H9 (cell line): ENCODE results near the gene STAT3. TPM values are rescaled to one million over a fixed set of nuclear protein-coding genes. Genes with fewer than 3 reads are reported as not detected.
A peak's percentile ranks its signal among the peaks of the same experiment; 100 is the strongest.

Experiments
- DNase-seq: peaks from one replicate; pipeline ENCODE4 v3.0.0-alpha.2; 2017
- H2AFZ ChIP-seq: one replicate; pipeline ENCODE4 v1.6.1; 2013; ENCODE audit warnings: mild to moderate bottlenecking, low read length, control low read depth, moderate library complexity
- H2AK5ac ChIP-seq: 2 replicates; pipeline ENCODE4 v1.6.1; 2013; ENCODE audit warnings: low read length, control low read depth, mixed read lengths; ENCODE audit not compliant: insufficient read length
- H2BK120ac ChIP-seq: one replicate; pipeline ENCODE4 v1.6.1; 2013; ENCODE audit warnings: low read depth, mild to moderate bottlenecking, low read length, control low read depth, inconsistent platforms; ENCODE audit not compliant: poor library complexity, severe bottlenecking
- H2BK12ac ChIP-seq: 2 replicates; pipeline ENCODE4 v1.6.1; 2013; ENCODE audit warnings: low read length, control low read depth, mixed read lengths, low read depth; ENCODE audit not compliant: insufficient read length
- H2BK15ac ChIP-seq: 2 replicates; pipeline ENCODE4 v1.6.1; 2013; ENCODE audit warnings: low read depth, low read length, control low read depth
- H2BK20ac ChIP-seq: one replicate; pipeline ENCODE4 v1.6.1; 2013; ENCODE audit warnings: low read depth, mild to moderate bottlenecking, low read length, control low read depth, inconsistent platforms; ENCODE audit not compliant: poor library complexity, severe bottlenecking
- H2BK5ac ChIP-seq: 2 replicates; pipeline ENCODE4 v1.6.1; 2013; ENCODE audit warnings: low read length, control low read depth, mixed read lengths; ENCODE audit not compliant: insufficient read length
- H3K14ac ChIP-seq: 2 replicates; pipeline ENCODE4 v1.6.1; 2013; ENCODE audit warnings: low read length, control low read depth; ENCODE audit not compliant: insufficient read depth
- H3K18ac ChIP-seq: 2 replicates; pipeline ENCODE4 v1.6.1; 2013; ENCODE audit warnings: low read depth, mild to moderate bottlenecking, mixed read lengths, low read length, control low read depth; ENCODE audit not compliant: insufficient read length
- H3K23ac ChIP-seq: 2 replicates; pipeline ENCODE4 v1.6.1; 2013; ENCODE audit warnings: low read length, control low read depth, mixed read lengths, low read depth; ENCODE audit not compliant: insufficient read length
- H3K23me2 ChIP-seq: 2 replicates; pipeline ENCODE4 v1.6.1; 2013; ENCODE audit warnings: low read depth, mild to moderate bottlenecking, mixed read lengths, low read length, control low read depth; ENCODE audit not compliant: insufficient read length, poor library complexity, severe bottlenecking
- H3K27ac ChIP-seq: 2 replicates; pipeline ENCODE4 v1.5.1; 2013; ENCODE audit warnings: low read length, control low read depth, mixed read lengths, low read depth; ENCODE audit not compliant: insufficient read length
- H3K27me3 ChIP-seq: 2 replicates; pipeline ENCODE4 v1.6.1; 2013; ENCODE audit warnings: low read length, control low read depth, inconsistent platforms; ENCODE audit not compliant: insufficient read depth
- H3K4ac ChIP-seq: 2 replicates; pipeline ENCODE4 v1.6.1; 2013; ENCODE audit warnings: low read depth, mild to moderate bottlenecking, control low read depth, inconsistent platforms, low read length, moderate library complexity
- H3K4me1 ChIP-seq: 2 replicates; pipeline ENCODE4 v1.6.1; 2013; ENCODE audit warnings: low read length, control low read depth, inconsistent platforms; ENCODE audit not compliant: insufficient read depth
- H3K4me2 ChIP-seq: 2 replicates; pipeline ENCODE4 v1.6.1; 2013; ENCODE audit warnings: low read length, control low read depth, mixed read lengths; ENCODE audit not compliant: insufficient read length, insufficient read depth
- H3K56ac ChIP-seq: 2 replicates; pipeline ENCODE4 v1.6.1; 2013; ENCODE audit warnings: low read depth, mild to moderate bottlenecking, mixed read lengths, low read length, control low read depth; ENCODE audit not compliant: insufficient read length
- H3K79me1 ChIP-seq: 2 replicates; pipeline ENCODE4 v1.6.1; 2013; ENCODE audit warnings: low read depth, mild to moderate bottlenecking, moderate library complexity, low read length, control low read depth, inconsistent platforms; ENCODE audit not compliant: insufficient read depth, poor library complexity, severe bottlenecking
- H3K79me2 ChIP-seq: 2 replicates; pipeline ENCODE4 v1.6.1; 2013; ENCODE audit warnings: low read length, control low read depth, inconsistent platforms; ENCODE audit not compliant: insufficient read depth
- H3K9ac ChIP-seq: 2 replicates; pipeline ENCODE4 v1.6.1; 2013; ENCODE audit warnings: low read length, control low read depth, mixed read lengths; ENCODE audit not compliant: insufficient read length; ENCODE audit errors: extremely low read depth
- H3K9me3 ChIP-seq: one replicate; pipeline ENCODE4 v1.6.1; 2013; ENCODE audit warnings: low read depth, low read length, inconsistent platforms; ENCODE audit not compliant: control insufficient read depth
- H3T11ph ChIP-seq: one replicate; pipeline ENCODE4 v1.6.1; 2013; ENCODE audit warnings: mild to moderate bottlenecking, low read length, control low read depth, inconsistent platforms
- H4K20me1 ChIP-seq: one replicate; pipeline ENCODE4 v1.6.1; 2013; ENCODE audit not compliant: control insufficient read depth, insufficient read length, insufficient read depth
- H4K5ac ChIP-seq: 2 replicates; pipeline ENCODE4 v1.6.1; 2013; ENCODE audit warnings: low read depth, mild to moderate bottlenecking, mixed read lengths, low read length, control low read depth; ENCODE audit not compliant: insufficient read length
- H4K8ac ChIP-seq: replicated peaks from 2 replicates; pipeline ENCODE4 v1.6.1; 2013; ENCODE audit warnings: low read length, control low read depth, mixed read lengths, low read depth; ENCODE audit not compliant: insufficient read length
- H4K91ac ChIP-seq: 2 replicates; pipeline ENCODE4 v1.6.1; 2013; ENCODE audit warnings: low read depth, mild to moderate bottlenecking, moderate library complexity, mixed read lengths, low read length, control low read depth; ENCODE audit not compliant: insufficient read length
- H3K27ac Mint-ChIP-seq, 3 experiments: 2 replicates in 2 of 3; 3 replicates in 1 of 3; pipeline ENCODE4 v1.8.0; 2020 to 2021; ENCODE audit warnings: mixed read lengths in 3 of 3, mild to moderate bottlenecking in 1 of 3, moderate library complexity in 1 of 3
- H3K27me3 Mint-ChIP-seq: 2 replicates; pipeline ENCODE4 v1.8.0; 2021; ENCODE audit warnings: low read depth, mild to moderate bottlenecking, moderate library complexity, mixed read lengths
- H3K36me3 Mint-ChIP-seq, 3 experiments: 2 replicates in 2 of 3; 3 replicates in 1 of 3; pipeline ENCODE4 v1.8.0; 2020 to 2021; ENCODE audit warnings: low read depth in 3 of 3, mixed read lengths in 3 of 3; ENCODE audit not compliant: insufficient read depth in 1 of 3
- H3K4me1 Mint-ChIP-seq, 2 experiments: 2 replicates each; pipeline ENCODE4 v1.8.0; 2020; ENCODE audit warnings: mixed read lengths in 2 of 2
- H3K4me3 Mint-ChIP-seq, 2 experiments: 2 replicates in 1 of 2; 3 replicates in 1 of 2; pipeline ENCODE4 v1.8.0; 2020 to 2021; ENCODE audit warnings: mild to moderate bottlenecking in 2 of 2, mixed read lengths in 2 of 2, moderate library complexity in 1 of 2
- H3K9me3 Mint-ChIP-seq, 2 experiments: 2 replicates in 1 of 2; 3 replicates in 1 of 2; pipeline ENCODE4 v1.8.0; 2020; ENCODE audit warnings: mild to moderate bottlenecking in 2 of 2, mixed read lengths in 2 of 2, moderate library complexity in 1 of 2
- WGBS: extraction: QIAGEN DNeasy Blood & Tissue Kit; methylation state at CpG from one replicate; pipeline ENCODE4 v1.1.7; 2013; ENCODE audit warnings: missing lambda C conversion rate, low lambda C conversion rate, mixed read lengths; ENCODE audit not compliant: insufficient read length; ENCODE audit errors: extremely low coverage; 5-methylcytosine and 5-hydroxymethylcytosine counted together
- total RNA-seq: library from RNA; stranded (reverse); gene quantifications from 2 replicates; pipeline ENCODE4 v1.2.1, GENCODE V29; 2021
- TF ChIP-seq, protein P1 (sequence below): fragments of 200-600 bp; sonication (generic); conservative IDR thresholded peaks from 3 replicates; pipeline ENCODE4 v1.8.0; 2021; ENCODE audit warnings: antibody characterized with exemption, mild to moderate bottlenecking

STAT3 gene
- total RNA-seq, 1 experiment from 2014 or later, result 83.2 TPM

- Histone ChIP-seq H3K9ac (no peak overlapping the region), H3K4me1 (peaks cover 2% of the 10 kb centered on the region), H2BK12ac (no peak overlapping the region), H4K5ac (no peak overlapping the region), H3K27me3 (no peaks in the 10 kb centered on the region), H3K4ac (no peak overlapping the region), H2BK120ac (no peak overlapping the region), H3K18ac (no peak overlapping the region), H4K91ac (no peak overlapping the region), H3K79me2 (no peaks in the 10 kb centered on the region; the same call in 1 of the 2 replicates), H3T11ph (no peak overlapping the region), H3K9me3 (no peaks in the 10 kb centered on the region), H3K23me2 (no peaks in the 10 kb centered on the region), H3K14ac (no peak overlapping the region), H3K79me1 (no peaks in the 10 kb centered on the region), H4K20me1 (no peaks in the 10 kb centered on the region), H2BK5ac (no peak overlapping the region), H2BK20ac (no peak overlapping the region), H3K56ac (no peak overlapping the region), H3K27ac (no peak overlapping the region), H2AK5ac (no peak overlapping the region), H4K8ac (no peak overlapping the region), H2AFZ (no peak overlapping the region), H3K23ac (no peak overlapping the region), H2BK15ac (no peak overlapping the region), H3K4me2 (no peak overlapping the region)
- no CpG with 5 or more reads among the region's 8 CpGs for WGBS
- TF ChIP-seq, protein P1, sequence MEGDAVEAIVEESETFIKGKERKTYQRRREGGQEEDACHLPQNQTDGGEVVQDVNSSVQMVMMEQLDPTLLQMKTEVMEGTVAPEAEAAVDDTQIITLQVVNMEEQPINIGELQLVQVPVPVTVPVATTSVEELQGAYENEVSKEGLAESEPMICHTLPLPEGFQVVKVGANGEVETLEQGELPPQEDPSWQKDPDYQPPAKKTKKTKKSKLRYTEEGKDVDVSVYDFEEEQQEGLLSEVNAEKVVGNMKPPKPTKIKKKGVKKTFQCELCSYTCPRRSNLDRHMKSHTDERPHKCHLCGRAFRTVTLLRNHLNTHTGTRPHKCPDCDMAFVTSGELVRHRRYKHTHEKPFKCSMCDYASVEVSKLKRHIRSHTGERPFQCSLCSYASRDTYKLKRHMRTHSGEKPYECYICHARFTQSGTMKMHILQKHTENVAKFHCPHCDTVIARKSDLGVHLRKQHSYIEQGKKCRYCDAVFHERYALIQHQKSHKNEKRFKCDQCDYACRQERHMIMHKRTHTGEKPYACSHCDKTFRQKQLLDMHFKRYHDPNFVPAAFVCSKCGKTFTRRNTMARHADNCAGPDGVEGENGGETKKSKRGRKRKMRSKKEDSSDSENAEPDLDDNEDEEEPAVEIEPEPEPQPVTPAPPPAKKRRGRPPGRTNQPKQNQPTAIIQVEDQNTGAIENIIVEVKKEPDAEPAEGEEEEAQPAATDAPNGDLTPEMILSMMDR, result no peak
- Mint-ChIP-seq H3K4me3 (no peak overlapping the region), H3K27ac (peak overlapping the region; percentile 28 to 95 (median 39); a peak in 3 of 7 replicates), H3K27me3 (no peaks in the 10 kb centered on the region), H3K4me1 (peaks cover 19 to 38% of the 10 kb centered on the region in 2 experiments), H3K9me3 (no peaks in the 10 kb centered on the region), H3K36me3 (peaks cover 18 to 60% (median 50%) of the 10 kb centered on the region in 3 experiments; a peak in 6 of 7 replicates)
- no peak for DNase-seq
Measured at GRCh38 chr17:42346481-42346880, 41.8 kb downstream of the STAT3 start.
